SU-DHL-6 (cell line): ENCODE data around the gene GBF1.

Experiments
- EZH2phosphoT487 ChIP-seq: fragments of 200-600 bp; sonication (generic), shearing (Covaris generic); conservative IDR thresholded peaks from 2 replicates; pipeline ENCODE4 v1.6.1; 2018; ENCODE audit warnings: mild to moderate bottlenecking, antibody characterized with exemption, low read length, moderate library complexity, mixed read lengths
- TF ChIP-seq, protein P1 (sequence below): fragments of 200-600 bp; sonication (generic); IDR thresholded peaks from one replicate; pipeline ENCODE4 v1.5.1; 2017; ENCODE audit warnings: antibody characterized with exemption, mild to moderate bottlenecking, low read length, moderate library complexity; ENCODE audit not compliant: insufficient read depth, poor library complexity, severe bottlenecking

DNA sequence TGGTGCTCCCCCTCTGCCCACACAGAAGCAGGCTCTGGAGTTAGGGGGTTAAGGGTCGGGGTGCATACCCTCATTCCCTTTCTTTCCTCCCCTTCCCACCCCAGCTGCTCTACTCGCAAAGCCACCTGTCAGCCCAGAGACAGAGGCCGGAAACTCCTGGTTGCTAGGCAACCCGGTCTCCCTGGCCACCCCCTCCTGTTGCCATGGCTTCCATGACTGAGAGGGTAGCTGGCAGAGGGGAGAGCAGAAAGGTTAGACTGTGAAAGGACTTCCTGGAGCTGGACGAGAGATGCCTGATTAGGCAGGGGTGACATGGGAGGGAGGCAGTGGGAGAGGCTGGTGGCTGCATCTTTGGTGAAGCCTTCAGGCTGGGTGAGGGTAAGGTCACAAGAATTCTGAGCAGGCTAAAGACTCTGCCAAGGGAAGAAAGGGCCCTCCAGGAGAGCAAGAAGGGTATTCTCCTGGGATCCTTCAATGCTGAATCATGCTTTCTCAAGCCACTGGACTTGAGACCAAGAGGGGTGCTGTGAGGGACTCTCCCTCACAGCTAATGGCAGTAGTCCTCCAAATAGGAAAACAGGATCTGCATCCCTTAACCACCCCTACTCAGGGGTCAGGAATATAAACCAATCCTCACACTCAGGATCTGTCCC, 167.8 kb downstream of the GBF1 start:
- TF ChIP-seq, protein P1, sequence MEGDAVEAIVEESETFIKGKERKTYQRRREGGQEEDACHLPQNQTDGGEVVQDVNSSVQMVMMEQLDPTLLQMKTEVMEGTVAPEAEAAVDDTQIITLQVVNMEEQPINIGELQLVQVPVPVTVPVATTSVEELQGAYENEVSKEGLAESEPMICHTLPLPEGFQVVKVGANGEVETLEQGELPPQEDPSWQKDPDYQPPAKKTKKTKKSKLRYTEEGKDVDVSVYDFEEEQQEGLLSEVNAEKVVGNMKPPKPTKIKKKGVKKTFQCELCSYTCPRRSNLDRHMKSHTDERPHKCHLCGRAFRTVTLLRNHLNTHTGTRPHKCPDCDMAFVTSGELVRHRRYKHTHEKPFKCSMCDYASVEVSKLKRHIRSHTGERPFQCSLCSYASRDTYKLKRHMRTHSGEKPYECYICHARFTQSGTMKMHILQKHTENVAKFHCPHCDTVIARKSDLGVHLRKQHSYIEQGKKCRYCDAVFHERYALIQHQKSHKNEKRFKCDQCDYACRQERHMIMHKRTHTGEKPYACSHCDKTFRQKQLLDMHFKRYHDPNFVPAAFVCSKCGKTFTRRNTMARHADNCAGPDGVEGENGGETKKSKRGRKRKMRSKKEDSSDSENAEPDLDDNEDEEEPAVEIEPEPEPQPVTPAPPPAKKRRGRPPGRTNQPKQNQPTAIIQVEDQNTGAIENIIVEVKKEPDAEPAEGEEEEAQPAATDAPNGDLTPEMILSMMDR = no peak
- no peak for TF ChIP-seq EZH2phosphoT487
